Neuronal stem cell (in vitro differentiated cells): ENCODE results near the gene PLD4. TPM values are rescaled to one million over a fixed set of nuclear protein-coding genes. Genes with fewer than 3 reads are reported as not detected.

ENCODE experiments used
- DNase-seq: peaks from one replicate; pipeline ENCODE4 v3.0.0-alpha.2; 2013; ENCODE audit warnings: low spot score
- H2AFZ ChIP-seq: one replicate; pipeline ENCODE4 v1.6.1; 2013; ENCODE audit warnings: mild to moderate bottlenecking, low read length, inconsistent platforms
- H2AK5ac ChIP-seq: 2 replicates; pipeline ENCODE4 v1.6.1; 2013; ENCODE audit warnings: low read depth, mild to moderate bottlenecking, inconsistent platforms, low read length, moderate library complexity, mixed read lengths
- H2BK120ac ChIP-seq: 2 replicates; pipeline ENCODE4 v1.6.1; 2013; ENCODE audit warnings: low read depth, mild to moderate bottlenecking, inconsistent platforms, low read length, moderate library complexity, mixed read lengths
- H2BK12ac ChIP-seq: one replicate; pipeline ENCODE4 v1.6.1; 2013; ENCODE audit warnings: low read length, inconsistent platforms
- H2BK15ac ChIP-seq: 2 replicates; pipeline ENCODE4 v1.6.1; 2013; ENCODE audit warnings: mild to moderate bottlenecking, low read length, inconsistent platforms, mixed read lengths
- H2BK5ac ChIP-seq: one replicate; pipeline ENCODE4 v1.6.1; 2013; ENCODE audit warnings: inconsistent platforms, mild to moderate bottlenecking, low read length, moderate library complexity
- H3K14ac ChIP-seq: one replicate; pipeline ENCODE4 v1.6.1; 2013; ENCODE audit warnings: low read length, inconsistent platforms
- H3K18ac ChIP-seq: 2 replicates; pipeline ENCODE4 v1.6.1; 2013; ENCODE audit warnings: low read length, inconsistent platforms
- H3K23ac ChIP-seq: 2 replicates; pipeline ENCODE4 v1.6.1; 2013; ENCODE audit warnings: low read depth, mild to moderate bottlenecking, mixed read lengths, low read length, inconsistent platforms; ENCODE audit not compliant: poor library complexity
- H3K27ac ChIP-seq: replicated peaks from 3 replicates; pipeline ENCODE4 v1.5.1; 2013; ENCODE audit warnings: low read length, inconsistent platforms
- H3K27me3 ChIP-seq, 3 experiments: 2 replicates each; pipeline ENCODE4 v1.6.1; 2013; ENCODE audit warnings: low read length in 3 of 3, mild to moderate bottlenecking in 2 of 3, inconsistent platforms in 1 of 3, low read depth in 1 of 3, mixed read lengths in 1 of 3, moderate library complexity in 1 of 3; ENCODE audit not compliant: control insufficient read depth in 3 of 3, insufficient read depth in 3 of 3
- H3K36me3 ChIP-seq, 2 donors: replicated peaks in 1 of 2; 2 replicates each; pipeline ENCODE4 v1.6.1; 2013; ENCODE audit warnings: low read length in 2 of 2; ENCODE audit not compliant: control insufficient read depth in 2 of 2, insufficient read depth in 2 of 2
- H3K4ac ChIP-seq: 2 replicates; pipeline ENCODE4 v1.6.1; 2013; ENCODE audit warnings: inconsistent platforms, mild to moderate bottlenecking, low read length, moderate library complexity
- H3K4me1 ChIP-seq, 2 donors: 1 replicate in 1 of 2; 2 replicates in 1 of 2; pipeline ENCODE4 v1.6.1; 2013; ENCODE audit warnings: low read length in 2 of 2, low read depth in 1 of 2; ENCODE audit not compliant: control insufficient read depth in 2 of 2, insufficient read depth in 1 of 2
- H3K4me2 ChIP-seq: one replicate; pipeline ENCODE4 v1.6.1; 2013; ENCODE audit warnings: mild to moderate bottlenecking, low read length, inconsistent platforms; ENCODE audit not compliant: insufficient read depth, poor library complexity, severe bottlenecking
- H3K4me3 ChIP-seq, 2 donors: 2 replicates each; pipeline ENCODE4 v1.5.1; 2013; ENCODE audit warnings: low read length in 2 of 2, mild to moderate bottlenecking in 2 of 2, inconsistent platforms in 1 of 2, moderate library complexity in 1 of 2
- H3K79me1 ChIP-seq: one replicate; pipeline ENCODE4 v1.6.1; 2013; ENCODE audit warnings: low read depth, mild to moderate bottlenecking, inconsistent platforms, low read length, moderate library complexity
- H3K9ac ChIP-seq: one replicate; pipeline ENCODE4 v1.6.1; 2013; ENCODE audit warnings: mild to moderate bottlenecking, low read depth, low read length, inconsistent platforms; ENCODE audit not compliant: poor library complexity
- H3K9me3 ChIP-seq, 2 donors: replicated peaks in 1 of 2; 2 replicates each; pipeline versions ENCODE3 to v1.6.1; 2013; ENCODE audit warnings: low read length in 2 of 2, mild to moderate bottlenecking in 2 of 2, inconsistent platforms in 1 of 2, low read depth in 1 of 2, mixed read lengths in 1 of 2, moderate library complexity in 1 of 2; ENCODE audit not compliant: control insufficient read depth in 2 of 2, insufficient read depth in 1 of 2
- H4K8ac ChIP-seq: one replicate; pipeline ENCODE4 v1.6.1; 2013; ENCODE audit warnings: low read depth, mild to moderate bottlenecking, inconsistent platforms, low read length, moderate library complexity
- H4K91ac ChIP-seq: one replicate; pipeline ENCODE4 v1.6.1; 2013; ENCODE audit warnings: low read length, low read depth, mild to moderate bottlenecking, inconsistent platforms; ENCODE audit not compliant: poor library complexity
- WGBS, 2 donors: extraction: QIAGEN DNeasy Blood & Tissue Kit; methylation state at CpG; one replicate each; pipeline ENCODE4 v1.1.7; 2013; ENCODE audit warnings: missing lambda C conversion rate in 2 of 2, mixed read lengths in 1 of 2; ENCODE audit not compliant: insufficient read length in 2 of 2, insufficient replicate concordance in 1 of 2; ENCODE audit errors: extremely low coverage in 2 of 2; 5-methylcytosine and 5-hydroxymethylcytosine counted together
- polyA plus RNA-seq, 2 experiments: library from polyadenylated mRNA; stranded (reverse); fragments of 200-250 nt; gene quantifications; one replicate each; pipeline ENCODE4 v1.2.3, GENCODE V29; 2013

The PLD4 gene
- polyA plus RNA-seq (2013, experiment 1 of 2): 0.04 TPM
- polyA plus RNA-seq (2013, experiment 2 of 2): 0.03 TPM

- Histone ChIP-seq H3K27ac (no peak within 1 kb of the TSS), H3K4ac (no peak within 1 kb of the TSS), H3K36me3 (no peaks in the 10 kb centered on the region), H3K4me1 (no peaks in the 10 kb centered on the region), H3K14ac (peak within 1 kb of the TSS; percentile 56), H3K4me2 (no peak within 1 kb of the TSS), H4K91ac (no peak within 1 kb of the TSS), H2BK120ac (no peak within 1 kb of the TSS), H3K23ac (no peak within 1 kb of the TSS), H3K9ac (peak within 1 kb of the TSS; percentile 74), H4K8ac (peak within 1 kb of the TSS; percentile 43), H2BK15ac (peak within 1 kb of the TSS; percentile 49), H3K18ac (peak within 1 kb of the TSS; percentile 31), H2BK5ac (no peak within 1 kb of the TSS), H2BK12ac (peak within 1 kb of the TSS; percentile 82), H3K9me3 (peaks cover 6% of the 10 kb centered on the region in 2 donors), H3K27me3 (peaks cover 0 to 14% (median 0%) of the 10 kb centered on the region in 3 experiments), H2AK5ac (peak within 1 kb of the TSS; percentile 75), H3K4me3 (no peak within 1 kb of the TSS), H3K79me1 (peaks cover 2% of the 10 kb centered on the region), H2AFZ (no peak within 1 kb of the TSS)
- WGBS, 2 donors: no CpG with 5 or more reads among the region's 14 CpGs
- no peak for DNase-seq
These were observed at the start of gene PLD4 for GRCh38 chr14:104924421-104925213. TSS of gene PLD4 (plus strand) at chr14:104924879. CDS start at chr14:104927141, 2,262 bp downstream.

- Histone ChIP-seq H3K18ac (peak overlapping the region; percentile 71), H2BK120ac (no peak overlapping the region), H2BK15ac (no peak overlapping the region), H2BK12ac (peak overlapping the region; percentile 73), H3K9me3 (no peaks in the 10 kb centered on the region), H3K4me2 (no peak overlapping the region), H3K4ac (no peak overlapping the region), H3K79me1 (peaks cover 23% of the 10 kb centered on the region), H4K91ac (no peak overlapping the region), H2BK5ac (peak overlapping the region; percentile 53), H3K36me3 (peaks cover 0 to 2% of the 10 kb centered on the region in 2 donors), H3K23ac (peak overlapping the region; percentile 80), H3K27ac (no peak overlapping the region), H3K4me1 (peaks cover 0 to 8% of the 10 kb centered on the region in 2 donors), H4K8ac (no peak overlapping the region), H3K14ac (peak overlapping the region; percentile 63), H2AFZ (no peak overlapping the region), H2AK5ac (peak overlapping the region; percentile 5), H3K4me3 (peak overlapping the region in 1 of 2 donors; percentile 54), H3K27me3 (no peaks in the 10 kb centered on the region), H3K9ac (peak overlapping the region; percentile 66)
- WGBS, 2 donors: no CpG with 5 or more reads among the region's 13 CpGs
- DNase-seq: no peak
These were observed 49.3 kb upstream of the PLD4 start for GRCh38 chr14:104875412-104875751.

GRCh38 chr14:104875811-104876210 is 48.9 kb upstream of the PLD4 start:
- Histone ChIP-seq H3K14ac (peak overlapping the region; percentile 71), H4K91ac (no peak overlapping the region), H2BK5ac (peak overlapping the region; percentile 53), H2BK12ac (peak overlapping the region; percentile 73), H3K23ac (peak overlapping the region; percentile 80), H2BK120ac (no peak overlapping the region), H3K36me3 (peaks cover 0 to 7% of the 10 kb centered on the region in 2 donors), H3K9ac (peak overlapping the region; percentile 83), H3K4ac (peak overlapping the region; percentile 23), H3K27me3 (no peaks in the 10 kb centered on the region), H3K4me2 (no peak overlapping the region), H3K79me1 (peaks cover 21% of the 10 kb centered on the region), H3K9me3 (no peaks in the 10 kb centered on the region), H3K4me1 (peaks cover 0 to 8% of the 10 kb centered on the region in 2 donors), H2AK5ac (peak overlapping the region; percentile 90), H2BK15ac (no peak overlapping the region), H2AFZ (no peak overlapping the region), H3K27ac (no peak overlapping the region), H4K8ac (peak overlapping the region; percentile 48), H3K4me3 (no peak overlapping the region), H3K18ac (peak overlapping the region; percentile 85)
- WGBS, 2 donors: no CpG with 5 or more reads among the region's 8 CpGs
- DNase-seq: no peak

GRCh38 chr14:104876251-104876699 is 48.4 kb upstream of the PLD4 start:
- no peak overlapping the region for H3K4me3 ChIP-seq
- no CpG with 5 or more reads among the region's 8 CpGs for WGBS, 2 donors
- peak overlapping the region; percentile 58 for H2BK12ac ChIP-seq
- peak overlapping the region; percentile 83 for H3K9ac ChIP-seq
- peaks cover 0 to 7% of the 10 kb centered on the region in 2 donors for H3K36me3 ChIP-seq
- no peak overlapping the region for H3K4ac ChIP-seq
- no peak overlapping the region for H3K27ac ChIP-seq
- H3K27me3 ChIP-seq: no peaks in the 10 kb centered on the region
- H2AFZ ChIP-seq: no peak overlapping the region
- DNase-seq: no peak
- H3K18ac ChIP-seq: peak overlapping the region; percentile 85
- peaks cover 21% of the 10 kb centered on the region for H3K79me1 ChIP-seq
- no peak overlapping the region for H2BK15ac ChIP-seq
- no peak overlapping the region for H3K23ac ChIP-seq
- no peaks in the 10 kb centered on the region for H3K9me3 ChIP-seq
- no peak overlapping the region for H4K91ac ChIP-seq
- no peak overlapping the region for H3K4me2 ChIP-seq
- peak overlapping the region; percentile 53 for H2BK5ac ChIP-seq
- peak overlapping the region; percentile 90 for H2AK5ac ChIP-seq
- H2BK120ac ChIP-seq: no peak overlapping the region
- peaks cover 0 to 8% of the 10 kb centered on the region in 2 donors for H3K4me1 ChIP-seq
- H4K8ac ChIP-seq: peak overlapping the region; percentile 48
- H3K14ac ChIP-seq: peak overlapping the region; percentile 71
